Stimulated activated naive CD4-positive, alpha-beta T cell treated with Interleukin-2 at 50 U/mL for 16 hours (primary cell): ENCODE measurements around the gene FADS2.
"Not testable (repeated sequence)": the region's sequence is repeated elsewhere in the genome, so short reads cannot be mapped to it uniquely, and the experiment has no call there.

ENCODE experiments used
- DNase-seq: peaks from one replicate; lab custom pipeline; 2025; lab: John Stamatoyannopoulos, UW

FADS2 gene

DNA sequence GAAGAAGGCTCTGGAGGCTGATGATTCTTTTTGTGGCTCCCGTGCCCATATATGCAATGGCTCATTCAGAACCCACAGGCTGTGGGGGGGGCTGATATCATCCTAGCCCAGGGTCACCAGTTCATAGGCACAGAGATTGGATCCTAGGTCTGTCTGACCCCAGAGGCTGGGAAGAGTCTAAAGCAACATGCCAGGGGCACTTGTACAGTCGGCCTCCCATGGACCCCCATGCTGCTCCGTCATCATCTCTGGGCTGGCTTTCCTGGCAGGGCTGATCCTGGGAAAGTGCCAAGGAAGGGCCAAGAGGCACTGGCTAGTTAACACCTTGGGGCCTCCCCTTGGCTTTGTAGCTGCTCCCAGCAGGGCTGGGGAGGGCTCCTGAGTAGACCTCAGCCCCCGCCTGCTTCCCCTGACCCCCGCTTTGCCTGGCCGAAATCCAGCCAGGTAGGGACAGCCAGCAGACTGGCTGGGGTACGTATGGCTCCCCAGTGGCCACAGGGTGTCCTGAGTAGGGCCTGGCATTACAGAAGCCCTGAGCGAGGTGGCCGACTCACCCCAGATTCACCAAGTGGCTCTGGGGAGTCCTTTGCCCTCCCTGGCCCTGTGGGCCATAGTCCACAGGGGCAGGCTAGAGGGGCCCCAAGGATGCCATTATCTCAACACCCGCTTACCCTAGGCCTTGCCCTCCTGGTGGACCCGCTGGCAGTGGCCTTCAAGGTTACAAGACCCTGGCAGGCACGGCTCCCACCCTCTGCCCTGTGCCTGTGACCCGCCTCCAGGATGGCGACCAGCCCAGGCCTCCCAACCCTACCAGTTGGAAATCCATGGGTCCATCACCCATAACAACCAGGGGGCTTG, 40.7 kb downstream of the FADS2 start:
- no peak for DNase-seq

DNA sequence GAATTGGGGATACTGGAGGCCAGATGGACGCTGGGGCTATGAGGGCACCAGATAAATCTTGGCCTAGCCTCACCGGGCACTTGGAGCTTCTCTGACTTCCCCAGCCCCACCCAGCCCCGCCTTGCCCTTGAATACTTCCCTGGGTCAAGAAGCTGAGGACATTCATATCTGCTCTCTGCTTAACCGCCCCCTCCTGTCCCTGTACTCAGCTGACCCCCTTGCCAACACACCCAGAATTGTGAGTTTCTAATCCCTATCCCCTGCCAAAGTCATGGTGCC, 41.3 kb downstream of the FADS2 start:
- DNase-seq: no peak

DNA sequence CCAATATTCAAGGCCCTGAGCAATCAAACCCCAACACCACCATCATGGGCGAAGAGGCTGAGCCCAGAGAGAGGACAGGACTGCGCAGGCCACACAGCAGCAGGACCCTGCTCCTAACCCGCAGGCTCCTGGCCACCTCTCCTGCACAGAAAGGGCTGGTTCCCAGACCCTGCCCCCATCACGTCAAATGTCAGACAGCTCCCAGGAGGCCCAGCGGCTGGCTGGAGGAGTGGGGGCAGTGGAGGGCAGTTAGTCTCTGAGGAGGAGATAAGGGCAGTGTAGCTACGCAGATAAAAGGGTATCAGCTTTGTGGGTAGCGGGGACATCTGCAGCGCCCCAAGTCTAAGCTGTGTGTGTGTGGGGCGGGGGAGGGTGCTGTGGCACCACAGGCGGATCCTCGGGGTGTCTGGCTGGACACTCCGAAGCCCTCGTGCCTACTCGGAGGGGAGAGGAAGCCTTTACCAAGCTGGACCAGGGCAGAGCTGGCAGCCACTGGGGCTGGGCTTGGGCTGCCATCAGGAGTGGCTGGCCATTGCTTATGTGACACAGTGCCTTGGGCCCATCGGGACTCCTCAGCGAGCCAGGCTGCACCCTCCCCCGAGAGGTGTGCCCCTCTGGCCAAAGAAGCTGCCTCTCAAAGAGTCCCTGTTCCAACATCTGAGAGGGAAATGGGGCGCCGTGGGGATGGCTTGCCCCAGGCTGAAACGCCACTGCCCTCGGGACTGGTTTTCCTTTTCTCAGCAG, 41.8 kb downstream of the FADS2 start:
- DNase-seq: no peak

DNA sequence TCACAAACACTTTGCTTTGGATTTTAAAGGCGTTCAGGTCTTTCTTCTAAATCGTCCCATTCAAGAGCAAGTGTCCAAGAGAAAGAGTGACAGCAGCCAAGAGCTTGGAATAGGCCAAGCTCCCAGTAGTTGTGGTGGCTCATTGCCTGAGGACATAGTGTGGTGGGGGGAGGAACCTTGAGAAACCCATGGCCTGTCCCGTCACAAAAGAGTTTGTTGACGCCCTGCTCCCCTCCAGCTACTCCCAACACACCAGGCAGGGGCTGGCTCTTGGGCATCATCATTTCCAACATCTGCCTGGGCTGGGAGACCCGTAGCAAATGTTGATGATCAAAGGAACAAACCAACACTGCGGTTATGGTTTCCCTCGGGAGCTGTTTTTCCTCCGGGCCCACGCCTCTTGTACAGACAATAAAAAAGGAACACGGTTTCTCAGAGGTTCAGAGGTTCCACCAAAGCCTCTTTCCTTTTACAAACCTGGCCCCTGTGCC, 42.5 kb downstream of the FADS2 start:
- no peak for DNase-seq

DNA sequence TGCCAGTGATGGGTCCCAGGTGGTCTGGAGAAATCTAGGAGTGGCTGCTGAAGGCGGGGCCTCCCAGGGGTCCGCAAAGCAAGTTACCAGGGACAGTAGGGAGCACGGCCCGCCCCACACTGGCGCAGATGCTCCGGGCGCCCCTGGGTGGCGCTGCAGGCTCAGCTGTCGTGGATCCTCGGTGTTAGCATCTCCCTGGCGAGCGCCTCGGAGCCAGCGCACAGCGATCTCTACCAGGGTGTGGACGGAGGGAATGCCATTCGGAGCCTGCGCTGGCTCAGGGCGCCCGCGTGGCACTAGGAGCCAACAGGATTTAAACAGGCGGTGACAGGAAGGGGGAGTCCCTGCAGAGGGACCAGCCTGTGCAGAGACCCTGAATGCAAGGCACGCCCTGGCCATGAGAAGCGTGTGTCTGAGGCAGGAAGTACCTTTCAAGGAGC, 43.1 kb downstream of the FADS2 start:
- DNase-seq: peak; percentile 44

DNA sequence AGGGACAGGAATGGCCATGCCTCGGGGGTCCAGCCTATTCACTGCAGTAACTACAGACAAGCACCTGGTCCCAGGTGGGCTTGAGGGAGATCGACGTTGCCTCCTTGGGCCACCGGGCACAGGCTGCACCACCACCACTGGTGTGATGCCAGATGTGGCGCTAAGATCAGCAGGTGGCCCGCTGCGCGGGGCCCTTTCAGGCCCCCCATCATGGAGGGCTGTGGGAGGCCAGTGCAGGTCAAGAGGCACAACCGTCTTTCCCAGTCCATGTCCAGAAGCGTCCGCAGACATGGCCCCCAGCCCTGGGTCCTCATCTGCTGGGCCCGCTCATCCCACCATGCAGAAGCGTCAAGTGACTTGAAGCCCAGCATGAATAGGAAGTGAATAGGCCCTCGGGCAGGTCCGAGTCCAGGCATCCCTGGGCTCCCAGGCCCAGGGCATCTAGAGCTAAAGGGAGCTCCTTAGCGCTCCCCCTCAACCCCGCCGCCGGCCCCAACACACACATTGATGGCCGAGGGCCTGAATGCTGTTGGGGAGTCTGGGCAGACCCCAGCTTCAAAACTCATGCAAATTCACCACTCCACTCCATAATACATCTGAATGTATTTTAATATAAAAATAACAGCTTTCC, 45.0 kb downstream of the FADS2 start:
- DNase-seq: no peak

DNA sequence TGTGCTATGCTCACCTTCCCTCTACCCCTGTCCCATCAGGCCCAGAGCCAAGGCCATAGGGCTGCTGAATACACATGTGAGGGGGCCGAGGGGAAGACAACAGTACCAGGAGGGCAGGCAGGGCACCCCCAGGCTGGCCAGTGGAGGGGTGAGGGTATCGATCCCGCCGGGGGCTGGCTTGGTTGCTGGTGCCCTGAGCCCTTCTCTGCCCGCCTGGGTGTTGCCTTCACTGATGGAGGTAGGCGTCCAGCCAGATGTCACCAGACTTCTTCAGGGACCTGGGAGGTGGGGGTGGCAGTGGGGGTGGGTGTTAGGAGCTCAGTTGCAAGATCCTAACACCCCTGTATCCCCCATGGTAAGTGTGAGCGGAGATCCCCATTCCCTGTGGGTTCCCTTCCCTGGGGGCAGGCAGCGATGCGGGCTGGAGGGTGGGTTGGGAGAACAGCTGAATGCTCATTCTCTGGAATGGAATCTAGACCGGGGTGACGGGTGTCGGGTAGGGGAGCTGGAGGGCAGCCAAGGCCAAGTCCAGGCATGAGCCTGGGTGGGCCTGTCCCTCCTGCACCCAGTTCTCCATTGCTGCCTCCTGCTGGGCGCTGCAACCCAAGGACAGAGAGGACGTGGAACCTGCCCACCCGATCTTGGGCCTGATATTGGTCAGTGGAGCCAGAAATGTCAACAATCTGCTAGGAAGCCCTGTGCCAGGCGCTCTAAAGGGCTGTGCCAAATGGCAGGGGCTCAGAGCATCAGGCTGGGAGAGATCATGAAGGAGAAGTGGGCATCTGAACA, 45.7 kb downstream of the FADS2 start:
- DNase-seq: no peak

DNA sequence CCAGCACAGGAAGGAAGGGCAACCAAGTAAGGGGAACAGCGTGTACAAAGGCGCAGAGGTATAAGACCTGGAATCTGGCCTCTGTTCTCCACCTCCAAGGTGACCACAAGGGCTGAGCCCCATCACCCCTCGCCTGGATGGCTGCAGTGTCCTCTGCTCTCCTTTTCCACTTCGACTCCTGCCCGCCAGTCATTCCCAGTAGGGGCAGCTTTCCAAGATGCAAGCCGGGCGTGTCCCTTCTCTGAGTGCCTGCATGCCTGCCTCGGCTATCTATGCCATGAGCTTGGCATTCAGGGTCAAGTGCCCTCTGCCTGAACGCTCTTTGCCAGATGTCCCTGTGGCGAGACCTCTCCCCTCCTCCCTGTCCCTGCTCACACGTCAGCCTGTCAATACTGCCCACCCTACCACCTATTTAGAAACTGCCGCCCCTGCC, 46.3 kb downstream of the FADS2 start:
- DNase-seq: no peak

DNA sequence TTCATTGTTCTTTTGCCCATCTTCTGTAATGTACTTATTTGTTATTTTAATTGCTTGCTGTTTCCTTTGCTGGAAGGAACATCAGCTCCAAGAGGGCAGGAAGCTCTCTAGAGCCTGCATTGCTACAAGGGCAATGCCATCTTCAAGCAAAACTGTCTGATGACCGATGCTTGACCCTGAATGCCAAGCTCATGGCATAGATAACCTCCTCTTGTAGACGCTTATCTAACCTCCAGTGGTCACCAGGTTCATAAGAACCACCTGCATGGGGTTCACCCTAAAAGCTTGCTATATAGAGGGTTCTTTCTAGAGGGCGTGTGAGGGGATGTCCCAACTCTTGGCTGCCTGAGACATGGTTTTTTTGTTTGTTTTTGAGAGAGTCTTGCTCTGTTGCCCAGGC, 46.8 kb downstream of the FADS2 start:
- no peak for DNase-seq

DNA sequence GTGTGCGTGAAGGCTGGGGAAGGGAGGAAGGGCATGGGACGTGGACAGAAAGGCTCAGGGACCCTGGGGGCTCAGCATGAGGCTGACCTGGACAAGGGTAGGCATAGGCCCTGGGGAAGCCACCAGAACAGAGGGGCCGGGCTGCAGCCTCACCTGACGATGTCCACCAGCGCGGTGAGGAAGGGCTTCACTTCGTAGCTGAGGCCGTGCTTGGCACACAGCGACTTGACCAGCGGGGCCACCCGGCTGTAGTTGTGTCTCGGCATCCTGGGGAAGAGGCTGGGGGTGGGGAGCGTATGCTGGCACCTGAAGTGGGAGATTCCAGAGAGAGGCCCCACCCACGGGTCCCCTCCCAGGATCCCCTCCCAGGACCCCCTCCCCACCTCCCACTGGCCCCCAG, 47.6 kb downstream of the FADS2 start:
- no peak for DNase-seq

DNA sequence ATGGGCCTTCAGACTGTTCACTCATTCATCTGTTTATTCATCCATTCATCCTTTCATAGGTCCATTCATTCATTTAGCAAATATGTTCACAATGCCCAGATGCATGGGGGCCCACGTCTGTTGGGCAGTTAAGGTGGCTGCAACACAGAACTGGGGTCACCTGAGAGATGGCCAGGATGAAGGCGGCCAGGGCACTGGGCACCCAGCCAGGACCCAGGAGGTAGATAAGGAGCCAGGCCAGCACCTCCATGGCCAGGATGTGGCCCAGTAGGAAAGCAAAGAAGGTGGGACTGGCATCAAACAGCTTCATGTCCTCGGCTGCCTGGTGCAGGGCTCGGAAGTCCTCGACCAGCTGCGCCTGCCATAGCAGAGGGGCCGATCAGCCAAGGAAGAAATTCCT, 51.1 kb downstream of the FADS2 start:
- no peak for DNase-seq

DNA sequence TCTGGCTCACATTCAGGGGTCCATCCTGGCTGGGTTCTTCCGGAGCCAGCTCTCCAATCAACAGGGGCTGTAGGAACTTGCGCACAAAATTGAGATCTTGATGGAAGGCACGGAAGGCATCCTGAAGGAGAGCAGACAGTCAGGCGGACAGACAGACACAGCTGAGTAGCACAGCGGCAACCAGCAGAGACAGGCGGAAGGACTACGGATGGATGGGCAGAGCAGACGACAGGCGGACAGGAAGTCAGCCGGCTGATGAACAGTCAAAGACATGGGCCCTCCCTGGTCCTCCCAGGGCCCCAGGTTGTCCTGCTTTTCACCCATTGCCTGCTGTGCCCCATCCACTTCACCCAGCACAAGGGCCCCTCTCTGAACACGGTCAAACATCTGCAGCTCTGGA, 51.9 kb downstream of the FADS2 start:
- no peak for DNase-seq

DNA sequence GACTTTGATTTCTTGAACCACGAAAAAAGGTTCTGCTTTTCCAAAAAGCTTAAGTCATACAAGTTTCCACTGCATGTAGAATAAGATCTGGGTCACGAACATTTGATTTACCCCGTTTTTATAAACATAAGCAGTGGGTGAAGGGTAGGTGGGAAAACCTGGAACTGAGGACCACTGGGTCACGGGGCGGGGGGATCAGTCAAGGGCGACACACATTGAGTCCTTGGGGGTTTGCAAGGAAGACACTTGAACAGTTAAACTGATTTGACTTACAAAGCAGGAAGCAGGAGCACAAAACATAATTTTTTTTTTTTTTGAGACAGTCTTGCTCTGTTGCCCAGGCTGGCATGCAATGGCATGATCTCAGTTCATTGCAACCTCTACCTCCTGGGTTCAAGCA, 52.4 kb downstream of the FADS2 start:
- no peak for DNase-seq

DNA sequence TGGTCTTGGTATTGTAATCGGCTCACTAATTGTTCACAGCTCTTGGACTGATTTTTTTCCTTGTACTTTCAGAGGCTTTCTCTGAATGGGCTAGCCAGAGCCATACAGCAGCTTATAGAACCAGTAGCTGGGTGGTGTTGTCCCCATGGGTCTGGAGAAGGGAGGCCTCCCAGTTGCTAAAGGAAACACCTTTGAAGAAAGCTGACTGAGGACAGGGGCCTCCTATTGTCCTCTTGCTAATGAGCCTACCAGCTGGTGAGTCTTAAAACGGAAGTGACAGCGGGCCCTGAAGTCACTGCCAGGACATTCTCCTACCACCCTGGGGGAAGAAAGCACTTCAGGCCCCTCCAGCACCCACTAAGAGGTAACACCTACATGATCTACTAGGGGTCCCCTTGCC, 53.3 kb downstream of the FADS2 start:
- DNase-seq: no peak

DNA sequence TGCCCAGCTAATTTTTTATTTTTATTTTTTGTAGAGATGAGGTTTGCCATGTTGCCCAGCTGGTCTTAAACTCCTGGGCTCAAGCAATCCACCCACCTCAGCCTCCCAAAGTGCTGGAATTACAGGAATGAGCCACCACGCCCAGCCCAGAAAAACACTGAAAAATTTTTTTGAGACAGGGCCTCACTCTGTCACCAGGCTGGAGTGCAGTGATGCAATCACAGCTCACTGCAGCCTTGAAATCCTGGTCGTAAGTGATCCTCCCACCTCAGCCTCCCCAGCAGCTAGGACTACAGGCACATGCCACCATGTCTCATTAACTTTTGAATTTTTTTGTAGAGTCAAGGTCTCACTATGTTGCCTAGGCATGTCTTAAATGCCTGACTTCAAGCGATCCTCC, 54.2 kb downstream of the FADS2 start:
- not testable (repeated sequence) for DNase-seq

DNA sequence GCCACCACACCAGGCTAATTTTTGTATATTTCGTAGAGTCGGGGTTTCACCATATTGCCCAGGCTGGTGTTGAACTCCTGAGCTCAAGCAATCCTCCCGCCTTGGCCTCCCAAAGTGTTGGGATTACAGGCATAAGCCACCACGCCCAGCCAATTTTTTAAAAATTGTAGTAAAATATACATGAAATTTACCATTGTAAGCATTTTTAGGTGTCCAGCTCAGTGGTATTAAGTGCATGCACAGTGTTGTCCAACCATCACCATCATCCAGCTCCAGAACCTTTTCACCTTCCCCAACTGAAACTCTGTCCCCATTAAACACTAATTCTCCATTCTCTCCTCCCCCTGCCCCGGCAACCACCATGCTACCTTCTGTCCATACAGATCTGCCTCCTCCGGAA, 54.8 kb downstream of the FADS2 start:
- no peak for DNase-seq

DNA sequence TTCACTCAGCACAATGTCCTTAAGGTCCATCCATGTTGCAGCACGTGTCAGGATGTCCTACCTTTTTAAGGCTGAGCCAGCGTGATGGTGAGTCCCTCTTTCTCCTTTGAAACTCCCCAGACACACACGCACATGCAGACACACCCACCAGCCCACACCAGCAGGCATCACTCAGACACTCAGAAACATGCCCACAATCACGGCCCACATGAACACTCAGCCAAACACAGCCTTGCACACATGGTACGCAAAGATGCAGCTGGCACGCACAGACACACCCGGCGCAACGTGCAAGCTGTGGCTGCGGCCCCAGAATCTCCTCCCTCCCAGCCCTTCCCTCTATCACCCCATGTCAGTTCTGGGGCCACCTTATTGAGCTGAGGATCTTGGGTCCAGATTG, 55.2 kb downstream of the FADS2 start:
- no peak for DNase-seq

DNA sequence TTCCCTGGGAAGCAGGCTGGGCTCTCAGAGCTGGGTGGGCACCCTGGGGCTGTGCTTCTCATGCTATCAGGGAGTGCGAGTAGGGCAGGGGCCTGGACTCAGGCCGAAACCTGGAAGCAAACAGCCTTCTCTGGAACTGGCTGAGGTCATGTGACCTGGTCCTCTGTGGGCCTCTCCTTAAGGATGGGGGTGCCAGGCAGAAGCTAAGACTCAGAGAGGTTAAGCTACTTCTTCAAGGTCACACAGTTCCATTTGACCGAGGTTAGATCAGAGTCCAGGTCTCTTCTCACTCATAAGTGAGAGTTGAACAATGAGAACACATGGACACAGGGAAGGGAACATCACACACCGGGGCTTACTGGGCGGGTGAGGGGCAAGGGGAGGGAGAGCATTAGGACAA, 55.8 kb downstream of the FADS2 start:
- no peak for DNase-seq

DNA sequence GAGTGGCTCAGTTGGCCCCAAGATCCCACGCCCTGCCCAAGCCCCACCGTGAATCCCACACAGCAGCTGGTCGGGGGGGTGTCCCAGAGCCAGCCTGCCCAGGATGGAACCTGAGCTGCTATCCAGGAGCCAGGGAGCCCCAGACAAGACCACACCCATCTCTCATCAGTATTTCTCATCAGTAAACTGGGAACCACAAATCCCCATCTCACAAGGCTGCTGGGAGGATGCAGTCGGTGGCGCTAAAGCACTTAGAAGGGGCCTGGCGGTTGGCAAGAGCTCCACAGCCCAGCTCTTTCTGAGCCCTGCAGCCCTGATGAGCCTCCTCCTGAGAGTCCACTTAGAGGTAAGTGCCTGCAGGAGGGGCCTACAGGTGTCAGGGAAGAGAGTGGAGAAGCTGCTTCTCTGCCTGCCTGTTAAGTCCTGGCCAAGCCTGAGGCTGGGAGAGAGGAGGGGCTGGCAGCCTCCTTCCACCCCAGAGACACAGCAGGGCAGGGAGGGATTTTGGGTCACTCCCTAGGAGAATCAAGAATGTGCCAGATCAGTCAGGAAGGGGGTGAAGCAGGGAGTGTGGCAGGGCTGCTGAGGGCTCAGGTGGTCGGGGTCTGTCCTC, 57.2 kb downstream of the FADS2 start:
- no peak for DNase-seq

DNA sequence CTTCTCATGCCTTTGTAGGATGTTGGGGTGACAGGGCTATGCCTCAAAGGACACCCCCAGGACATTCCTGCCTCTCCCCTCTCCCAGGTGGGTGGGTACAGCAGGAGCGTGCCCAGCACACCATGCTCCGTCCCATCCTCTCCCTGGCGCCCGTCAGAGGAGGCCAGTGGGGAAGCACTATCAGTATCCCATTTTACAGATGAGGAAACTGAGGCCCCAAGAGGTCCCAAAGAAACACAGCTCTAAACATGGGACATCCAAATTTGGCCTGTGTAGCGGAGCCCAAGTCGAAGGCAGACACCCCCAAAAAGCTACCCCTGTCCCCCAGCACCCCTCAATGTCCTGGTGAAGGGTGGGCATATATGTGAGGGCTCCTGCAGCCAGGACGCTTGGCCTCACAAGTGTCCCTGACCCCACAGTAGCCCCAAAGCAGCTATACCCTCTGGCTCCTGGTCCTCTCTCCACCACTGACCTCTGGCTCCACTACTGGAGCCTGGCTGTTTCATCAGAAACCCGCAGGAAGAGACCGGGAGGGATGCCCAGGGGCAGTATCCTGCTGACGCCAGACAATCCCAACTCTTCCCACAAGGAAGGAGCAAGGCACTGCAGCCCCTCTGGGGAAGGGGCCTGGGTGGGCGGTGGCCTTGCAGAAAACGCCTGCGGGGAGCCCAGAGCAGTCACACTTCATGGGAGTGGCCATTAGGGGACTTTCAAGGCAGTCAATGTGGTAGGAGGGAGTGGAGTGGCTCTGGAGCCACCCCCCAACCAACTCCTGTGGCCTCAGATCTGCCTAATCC, 57.9 kb downstream of the FADS2 start:
- DNase-seq: no peak

DNA sequence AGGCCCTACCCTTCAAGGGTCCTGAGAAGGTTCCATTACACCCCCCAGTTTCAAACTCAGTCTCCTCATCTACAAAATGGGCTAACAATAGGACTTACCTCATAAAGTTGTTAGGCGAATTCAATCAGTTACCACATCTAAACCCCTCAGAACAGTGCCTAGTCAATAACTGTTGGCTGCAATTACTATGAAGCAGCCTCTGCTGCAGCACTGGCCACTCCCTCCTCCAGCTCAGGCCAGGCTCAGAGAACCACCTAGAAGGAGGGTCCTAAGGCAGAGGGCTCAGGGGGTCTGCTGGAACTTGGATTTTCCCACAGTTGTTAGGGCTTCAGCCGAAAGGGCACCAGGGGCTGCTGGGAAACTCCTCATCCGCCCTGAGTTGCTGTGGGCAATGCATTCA, 58.5 kb downstream of the FADS2 start:
- no peak for DNase-seq
